ENCODE data around the gene GAGE12G.

GRCh38 chrX:49610718-49611310 lies 40.6 kb downstream of the GAGE12G start:
- TF ChIP-seq CTCF (conservative IDR thresholded peaks at IDR 0.05; ENCODE audit: low read length) (no peak), EZH2phosphoT487 (IDR thresholded peaks at IDR 0.05; ENCODE audit: borderline replicate concordance) (no peak)

All from Loucy (cell line).